HCEC 1CT (cell line): ENCODE results near the gene HOXB7.

Experiments
- DNase-seq: peaks from one replicate; pipeline ENCODE4 v3.0.0-alpha.2; 2017

The HOXB7 gene

DNA sequence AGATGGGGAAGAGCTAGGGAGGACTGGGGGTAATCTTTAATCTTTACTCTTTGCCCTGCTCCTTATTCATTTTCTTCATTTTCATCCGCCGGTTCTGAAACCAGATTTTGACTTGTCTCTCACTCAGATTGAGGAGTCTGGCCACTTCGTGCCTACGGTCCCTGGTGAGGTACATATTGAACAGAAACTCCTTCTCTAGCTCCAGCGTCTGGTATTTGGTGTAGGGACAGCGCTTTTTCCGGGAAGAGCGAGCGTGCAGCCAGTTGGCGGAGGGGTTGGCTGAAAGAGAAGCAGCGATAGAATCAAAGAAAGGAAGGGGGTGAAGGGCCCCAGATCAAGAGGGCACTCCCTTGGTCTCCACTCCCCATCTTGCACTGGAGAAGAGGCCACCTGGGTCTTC is 12.0 kb upstream of the HOXB7 start:
- DNase-seq, result no peak

DNA sequence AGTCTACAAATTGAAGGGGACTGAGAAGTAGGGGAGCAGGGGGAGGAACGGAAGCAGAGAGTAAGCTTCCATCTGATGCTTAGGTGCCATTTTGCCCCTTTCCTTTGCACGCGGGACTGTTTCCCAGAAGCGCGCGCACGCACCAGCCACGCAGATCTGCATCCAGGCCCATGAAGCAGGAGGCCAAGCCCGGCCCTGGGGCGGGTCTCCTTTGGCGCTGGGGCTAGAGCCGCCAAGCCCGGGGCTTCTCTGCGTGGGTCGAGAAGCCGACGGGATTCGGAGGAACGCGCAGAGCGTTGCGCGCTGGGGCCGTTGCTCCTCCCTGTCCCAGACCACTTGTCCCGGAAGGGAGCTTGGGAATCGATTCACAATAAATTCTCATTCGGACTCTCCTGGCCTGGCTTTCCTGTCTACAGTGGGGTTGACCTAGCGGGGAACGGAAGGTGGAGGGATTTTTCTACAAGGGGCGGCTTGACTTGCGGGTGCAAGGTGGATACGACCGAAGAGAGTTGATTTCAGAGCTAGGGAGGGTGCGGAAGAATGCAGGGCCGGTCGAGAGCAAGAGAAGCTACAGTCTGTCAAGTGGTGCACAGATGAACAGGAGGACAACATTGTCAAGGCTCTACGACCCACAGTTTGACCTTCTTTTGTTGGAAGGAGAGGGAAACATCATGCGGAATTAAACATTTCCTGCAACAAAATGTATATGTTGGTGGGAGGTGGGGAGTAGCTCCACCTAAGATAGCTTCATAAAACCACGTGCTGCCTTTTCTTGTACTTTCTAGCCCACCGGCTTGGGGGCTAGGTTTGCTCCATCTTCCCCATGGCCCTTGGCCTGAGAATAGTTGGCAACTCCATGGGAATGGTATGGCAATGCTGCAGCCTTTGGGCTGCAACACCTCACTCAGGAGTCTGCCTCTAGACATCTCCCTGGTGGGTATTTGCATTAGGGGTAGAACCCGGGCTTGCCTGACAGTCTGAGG is 10.9 kb upstream of the HOXB7 start:
- no peak for DNase-seq

DNA sequence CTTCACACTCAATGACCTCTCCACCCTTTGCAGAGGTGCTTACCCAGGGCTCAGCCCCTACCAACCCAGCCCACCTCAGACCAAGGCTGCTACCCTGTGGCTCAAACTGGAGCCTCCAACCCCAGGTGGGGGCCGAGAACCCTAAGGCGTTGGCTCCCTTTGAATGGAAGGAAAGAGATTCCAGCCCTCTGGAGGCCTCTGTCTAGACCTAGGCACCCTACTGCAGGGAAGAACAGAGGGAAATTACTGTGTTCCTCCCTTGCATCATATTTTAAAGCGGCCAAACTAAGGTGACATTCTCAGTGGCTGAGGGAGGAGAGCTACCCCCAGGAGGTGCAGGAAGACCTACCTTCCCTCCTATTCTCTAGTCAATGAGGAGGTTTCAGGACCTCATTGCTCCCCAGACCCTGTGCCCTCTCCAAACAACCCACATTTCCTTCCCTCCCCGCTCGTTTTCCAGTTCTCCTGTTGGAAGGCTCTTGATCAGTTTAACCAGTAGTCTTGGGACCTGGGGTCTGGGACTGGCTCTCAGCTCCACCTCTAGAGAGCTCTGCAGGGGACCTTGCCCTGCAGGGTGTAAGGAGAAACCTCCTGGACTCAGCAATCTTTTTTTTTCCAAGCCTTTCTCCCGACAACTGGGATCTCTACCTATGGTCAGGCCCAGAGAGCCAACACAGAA is 9.8 kb upstream of the HOXB7 start:
- no peak for DNase-seq

DNA sequence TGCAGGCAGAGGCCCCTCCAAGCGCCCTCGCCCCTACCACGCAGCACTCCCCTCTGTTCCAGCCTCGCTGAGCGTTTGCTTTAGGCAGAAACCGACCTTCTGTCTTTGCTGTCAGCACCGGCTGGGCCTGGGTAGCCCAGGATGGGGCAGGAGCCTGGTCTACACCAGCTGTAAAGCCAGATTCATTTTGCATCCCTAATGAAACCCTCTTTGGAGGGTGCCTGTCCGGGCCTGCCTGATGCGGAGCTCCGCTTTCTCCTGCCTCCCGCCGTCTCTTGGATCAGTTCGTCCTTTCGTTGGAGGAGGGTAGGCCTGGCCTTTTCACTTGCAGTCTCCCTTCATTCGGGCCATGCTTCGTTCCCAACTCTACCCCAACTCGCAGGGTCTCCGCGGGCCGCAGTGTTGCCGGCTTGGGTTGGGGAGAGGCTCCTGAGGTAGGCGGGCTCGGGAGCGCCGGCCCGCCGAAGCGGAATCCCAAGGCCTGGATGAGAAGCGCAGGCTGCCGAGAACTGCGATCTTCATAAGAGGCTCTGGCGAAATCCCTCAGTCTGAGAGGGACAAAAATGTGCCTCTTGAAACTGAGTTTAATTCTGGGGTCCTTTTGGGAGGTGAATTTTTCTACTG is 9.1 kb upstream of the HOXB7 start:
- DNase-seq, result no peak

- DNase-seq, result peak; percentile 81
These were observed 7.6 kb upstream of the HOXB7 start for GRCh38 chr17:48618256-48618896.

DNA sequence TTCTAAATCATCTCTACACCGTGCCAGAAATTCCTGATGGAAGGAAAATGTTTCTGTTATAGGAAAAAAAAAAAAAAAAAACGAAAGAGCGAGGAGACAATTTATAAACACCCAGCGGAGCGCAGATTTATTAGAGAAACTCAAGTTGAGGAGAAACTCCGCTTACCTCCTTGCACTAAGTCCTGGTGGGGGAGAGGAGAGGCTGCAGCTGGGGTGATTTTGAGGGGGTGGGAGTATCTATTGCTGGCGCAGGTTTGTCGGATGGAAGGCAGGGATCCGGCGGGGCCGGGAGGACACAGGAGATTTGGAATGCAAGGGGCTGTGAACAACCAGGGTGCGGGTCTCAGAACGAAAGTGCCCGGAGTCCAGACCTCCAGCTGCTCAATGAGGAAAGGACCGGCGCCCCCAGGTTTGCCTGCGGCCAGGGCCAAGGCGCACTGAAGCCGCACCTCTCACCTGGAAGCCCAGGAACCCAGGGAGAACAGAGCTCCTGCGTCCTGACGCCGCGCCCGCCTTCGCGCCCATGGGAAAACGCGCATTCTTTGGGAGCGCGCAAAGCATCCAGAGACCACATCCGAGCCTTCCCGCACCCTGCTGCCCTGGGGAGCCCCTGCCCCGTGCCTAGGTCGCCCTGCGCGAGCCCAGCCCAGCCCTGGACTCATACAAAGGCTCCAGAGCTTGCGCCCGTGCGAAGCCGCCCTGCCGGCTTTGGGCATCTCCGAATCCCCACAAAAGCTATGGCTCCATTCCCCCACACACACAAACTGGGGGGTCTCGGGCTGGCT is 6.8 kb upstream of the HOXB7 start:
- no peak for DNase-seq

GRCh38 chr17:48616717-48617470 is 6.1 kb upstream of the HOXB7 start:
- no peak for DNase-seq

- no peak for DNase-seq
These were observed 5.3 kb upstream of the HOXB7 start for GRCh38 chr17:48615963-48616716.

DNA sequence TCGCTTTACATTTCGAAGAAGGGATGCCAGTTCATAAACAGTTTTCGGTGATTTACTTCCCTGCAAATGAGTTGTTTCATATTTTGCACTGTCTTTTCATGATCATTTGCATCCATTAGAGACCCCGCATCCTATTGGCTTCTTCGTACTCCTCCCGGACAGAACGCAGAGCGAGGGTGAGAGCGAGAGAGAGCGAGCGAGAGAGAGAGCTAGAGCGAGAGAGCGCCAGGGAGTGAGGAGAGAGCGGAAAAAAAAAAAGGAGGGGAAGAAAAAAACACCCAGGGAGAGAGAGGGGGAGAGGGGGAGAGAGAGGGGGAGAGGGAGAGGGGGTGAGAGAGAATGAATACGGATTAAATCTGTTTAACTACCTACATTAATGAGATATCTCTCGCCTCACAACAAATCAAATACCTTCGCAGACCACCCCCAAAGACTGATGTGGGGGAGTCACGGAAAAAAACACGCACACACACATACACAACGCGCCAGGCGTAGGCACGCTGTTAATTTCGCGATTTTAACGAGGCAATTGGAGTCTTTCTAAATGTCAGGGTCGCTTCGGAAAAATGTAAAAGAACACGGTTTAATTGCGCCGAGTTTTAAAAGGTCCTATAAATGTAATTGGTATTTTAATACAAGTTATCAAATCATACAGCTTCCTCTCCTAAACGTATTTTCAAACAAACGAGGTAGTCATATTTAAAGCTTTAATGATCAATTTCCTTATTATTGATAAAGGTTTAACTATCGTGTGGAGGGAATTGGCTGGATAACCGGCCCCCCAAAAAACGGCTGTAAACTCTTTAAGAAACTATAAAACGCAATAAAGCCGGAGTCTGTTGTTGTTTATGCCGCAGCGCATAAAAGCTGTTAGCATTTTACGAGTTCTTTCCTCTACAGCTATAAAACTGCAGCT is 4.5 kb upstream of the HOXB7 start, which contains the start of gene HOXB8:
Gene HOXB8, minus strand, starts transcription at position 246 of the 916 bp plus-strand sequence. CDS start 588 bp downstream, outside the sequence.
- no peak for DNase-seq

DNA sequence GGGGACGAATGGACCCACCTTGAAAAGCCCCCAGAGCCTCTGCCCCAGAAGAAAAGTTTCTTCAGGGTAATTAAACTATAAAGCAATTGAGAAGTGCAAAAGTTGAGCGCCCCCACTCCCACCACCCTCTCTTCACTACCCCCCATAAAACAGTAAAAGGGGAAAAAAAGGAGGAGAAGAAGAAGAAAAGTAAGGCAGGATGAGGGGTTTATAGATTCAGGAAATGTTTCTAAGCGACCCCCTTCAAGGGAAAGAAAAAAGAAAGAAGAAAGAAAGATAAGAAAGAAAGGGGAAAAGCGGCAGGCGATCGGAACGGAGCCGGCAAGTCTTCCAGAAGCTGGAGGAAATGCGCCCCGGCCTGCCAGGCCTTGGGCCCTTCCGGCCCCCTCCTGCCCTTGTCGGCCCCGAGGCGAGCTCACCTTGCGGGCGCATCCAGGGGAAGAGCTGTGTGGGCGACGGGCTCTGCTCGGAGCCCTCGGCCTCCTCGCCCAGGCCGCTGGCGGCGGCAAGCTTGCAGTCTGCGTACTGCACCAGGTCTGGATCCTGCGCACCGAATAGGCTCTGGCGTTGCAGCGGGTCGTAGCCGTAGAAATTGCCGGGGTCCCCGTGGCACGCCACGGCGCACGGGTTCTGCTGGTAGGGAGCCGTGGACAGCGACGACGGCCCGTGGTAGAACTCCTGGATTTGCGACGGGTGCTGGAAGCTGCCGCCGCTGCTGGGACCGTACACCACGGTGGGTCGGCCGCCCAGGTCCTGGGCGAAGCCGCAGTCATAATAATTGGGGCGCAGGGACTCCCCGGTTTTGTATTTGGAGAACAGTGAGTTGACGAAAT is 3.3 kb upstream of the HOXB7 start:
- DNase-seq, result no peak

GRCh38 chr17:48612854-48613691 is 2.3 kb upstream of the HOXB7 start:
- DNase-seq, result peak; percentile 60

GRCh38 chr17:48612456-48612853 is 1.6 kb upstream of the HOXB7 start:
- DNase-seq, result no peak

DNA sequence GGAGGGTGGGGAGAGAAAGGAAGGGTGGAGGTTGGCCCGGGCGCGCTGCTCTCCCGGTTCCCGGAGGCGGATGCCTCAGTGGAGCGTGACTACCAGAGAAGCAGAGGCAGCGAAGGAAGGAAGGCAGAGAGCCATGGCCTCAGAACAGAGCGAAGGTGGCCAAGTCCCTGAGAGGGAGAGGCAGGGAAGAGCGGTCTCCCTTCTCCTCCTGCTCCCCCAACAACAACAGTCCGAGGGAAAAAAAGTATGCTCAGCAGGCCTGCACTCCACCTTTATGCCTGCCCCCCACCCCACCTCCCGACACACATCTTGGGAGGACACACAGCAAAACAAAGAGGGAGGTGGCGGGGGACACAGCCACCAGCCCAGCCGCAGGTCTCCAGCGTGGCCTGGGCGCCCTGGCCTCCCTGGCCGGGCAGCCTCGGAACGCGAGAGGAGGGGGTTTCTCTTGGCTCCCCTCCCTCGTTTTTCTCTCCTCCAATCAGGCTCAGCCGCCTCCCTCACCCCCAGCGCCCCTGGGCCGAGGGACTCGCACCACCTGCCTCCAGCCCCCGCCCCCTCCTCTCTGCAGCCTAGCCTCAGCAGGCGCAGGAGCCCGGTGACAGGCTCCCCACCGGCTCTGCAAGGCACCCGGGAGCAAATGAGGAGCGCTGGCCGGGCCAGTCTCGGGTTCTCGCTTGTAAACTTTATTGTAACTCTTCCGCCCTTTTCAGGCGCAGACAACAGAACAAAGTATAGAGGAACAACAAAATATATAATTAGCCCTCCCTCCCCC is 1.1 kb upstream of the HOXB7 start:
- no peak for DNase-seq

- peak; percentile 23 for DNase-seq
These were observed 396 bp upstream of the HOXB7 start for GRCh38 chr17:48611213-48611612.

DNA sequence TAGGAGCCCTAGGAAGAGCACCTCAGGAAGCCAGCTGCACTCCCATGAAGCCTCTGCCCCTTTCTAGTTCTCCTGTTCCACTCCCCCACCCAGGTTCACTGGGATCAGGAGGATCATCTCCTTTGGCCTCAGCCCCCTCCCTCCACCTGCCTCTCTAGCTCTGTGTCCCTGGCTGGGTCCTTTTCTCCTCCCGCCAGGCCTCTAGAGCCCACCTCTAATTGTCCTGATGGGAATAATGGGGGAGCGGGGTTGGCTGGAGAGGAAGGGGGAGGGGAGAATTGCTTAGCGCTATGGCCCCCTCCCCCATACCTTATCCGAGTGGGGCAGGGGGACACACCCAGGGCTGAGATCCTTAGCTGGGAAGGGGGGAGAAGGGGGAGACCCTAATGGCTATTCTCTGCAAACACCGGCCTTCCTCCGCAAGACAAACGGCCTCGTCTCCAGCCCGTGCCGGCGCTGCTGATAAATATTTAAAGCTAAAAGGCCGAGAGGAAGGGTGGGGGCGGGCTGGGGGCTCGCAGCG is 997 bp downstream of the HOXB7 start:
- no peak for DNase-seq

DNA sequence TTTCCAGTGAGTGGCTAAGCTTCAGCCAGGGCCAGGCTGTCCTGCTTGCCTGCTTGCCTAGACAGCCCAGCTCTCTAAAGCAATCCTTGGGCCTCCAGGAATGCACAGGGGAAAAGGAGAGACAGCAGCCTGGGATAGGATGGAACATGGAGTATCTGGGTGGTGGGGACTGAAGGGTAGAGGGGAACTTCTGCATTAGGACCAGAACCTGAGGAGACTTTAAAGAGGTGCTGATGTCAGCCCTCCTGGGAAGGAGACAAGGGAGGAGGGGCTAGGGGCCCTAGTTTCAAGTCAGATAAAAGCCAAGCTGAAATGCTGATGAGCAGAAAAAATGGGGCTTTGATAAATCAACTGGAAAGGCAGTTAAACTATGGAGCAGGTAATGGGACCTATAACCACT is 1.8 kb downstream of the HOXB7 start:
- no peak for DNase-seq

DNA sequence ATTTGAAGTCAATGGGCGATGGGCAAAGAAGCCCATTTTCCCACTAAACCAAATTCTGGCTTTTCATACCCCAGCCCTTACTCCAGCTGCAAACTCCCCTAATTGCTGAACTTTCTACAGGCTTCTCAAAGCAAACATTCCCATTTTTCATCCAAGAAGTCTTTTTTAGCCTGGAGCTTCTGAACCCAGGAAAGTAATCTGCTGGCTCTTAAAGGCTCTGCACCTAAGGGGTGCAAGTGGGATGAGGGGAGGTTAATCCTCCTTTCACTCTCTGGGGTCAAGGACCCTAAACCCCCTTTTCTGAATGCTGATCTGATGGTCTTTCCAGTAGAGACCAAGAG is 2.4 kb downstream of the HOXB7 start:
- DNase-seq, result no peak
